ENCODE data around the gene A3GALT2. TPM values are rescaled to one million over a fixed set of nuclear protein-coding genes. Genes with fewer than 3 reads are reported as not detected.
"Not testable (repeated sequence)": the region's sequence is repeated elsewhere in the genome, so short reads cannot be mapped to it uniquely, and the experiment has no call there.

Gene A3GALT2
- total RNA-seq, 1 experiment from 2014 or later: not detected

- Mint-ChIP-seq H3K27me3 (ENCODE audit: insufficient read depth, unreplicated experiment) (no peaks in the 10 kb centered on the region), H3K4me3 (ENCODE audit: unreplicated experiment) (no peak overlapping the region), H3K27ac (ENCODE audit: low read depth, unreplicated experiment) (no peak overlapping the region), H3K4me1 (ENCODE audit: insufficient read depth, unreplicated experiment) (no peaks in the 10 kb centered on the region), H3K36me3 (ENCODE audit: insufficient read depth, unreplicated experiment) (peaks cover 36% of the 10 kb centered on the region), H3K9me3 (ENCODE audit: unreplicated experiment) (no peaks in the 10 kb centered on the region)
- no peak for TF ChIP-seq CTCF (IDR thresholded peaks at IDR 0.05; ENCODE audit: unreplicated experiment)
- intact Hi-C loops (cut with micrococcal nuclease): loop anchor here (1.0 kb wide), 4 partner anchors 73 to 176 kb away; no protein-coding TSS in a partner anchor
- no peak for DNase-seq (ENCODE audit: unreplicated experiment)
- ChIA-PET CTCF (interaction anchor here (0.6 to 11.9 kb wide), 31 partner anchors 8 to 319 kb away, joined by 3 to 180 read pairs (median 6); partner anchors contain the start of gene ZSCAN20), POLR2A (interaction anchor here (0.7 to 2.4 kb wide), 4 partner anchors 34 to 177 kb away, joined by 3 to 9 read pairs (median 5); no protein-coding TSS in a partner anchor)
- BruUV-seq (replicated peaks): no TSS peak
Observed at GRCh38 chr1:33294071-33295010, 26.6 kb downstream of the A3GALT2 start.

- DNase-seq (ENCODE audit: unreplicated experiment): no peak
- ChIA-PET POLR2A (interaction anchor here (0.6 to 1.2 kb wide), 2 partner anchors 31 to 32 kb away, joined by 3 to 4 read pairs; no protein-coding TSS in a partner anchor), CTCF (interaction anchor here (0.6 to 11.9 kb wide), 7 partner anchors 9 to 358 kb away, joined by 3 to 152 read pairs (median 6); partner anchors contain the start of gene ZSCAN20)
- H3K4me3 Mint-ChIP-seq (ENCODE audit: unreplicated experiment): no peak overlapping the region
- peaks cover 26% of the 10 kb centered on the region for H3K36me3 Mint-ChIP-seq (ENCODE audit: insufficient read depth, unreplicated experiment)
- BruUV-seq (replicated peaks): no TSS peak
- intact Hi-C loops (cut with micrococcal nuclease): no loop called here
- TF ChIP-seq CTCF (IDR thresholded peaks at IDR 0.05; ENCODE audit: unreplicated experiment): no peak
- no peak overlapping the region for H3K27ac Mint-ChIP-seq (ENCODE audit: low read depth, unreplicated experiment)
- H3K27me3 Mint-ChIP-seq (ENCODE audit: insufficient read depth, unreplicated experiment): no peaks in the 10 kb centered on the region
- H3K4me1 Mint-ChIP-seq (ENCODE audit: insufficient read depth, unreplicated experiment): no peaks in the 10 kb centered on the region
- H3K9me3 Mint-ChIP-seq (ENCODE audit: unreplicated experiment): no peaks in the 10 kb centered on the region
Observed at GRCh38 chr1:33292726-33293340, 28.1 kb downstream of the A3GALT2 start.

- H3K36me3 Mint-ChIP-seq (ENCODE audit: insufficient read depth, unreplicated experiment): peaks cover 12% of the 10 kb centered on the region
- intact Hi-C loops (cut with micrococcal nuclease); H3K27ac Mint-ChIP-seq (ENCODE audit: low read depth, unreplicated experiment); H3K4me3 Mint-ChIP-seq (ENCODE audit: unreplicated experiment); H3K9me3 Mint-ChIP-seq (ENCODE audit: unreplicated experiment); BruUV-seq (replicated peaks); H3K4me1 Mint-ChIP-seq (ENCODE audit: insufficient read depth, unreplicated experiment); DNase-seq (ENCODE audit: unreplicated experiment); H3K27me3 Mint-ChIP-seq (ENCODE audit: insufficient read depth, unreplicated experiment); POLR2A ChIA-PET: not testable (repeated sequence)
- CTCF ChIA-PET: interaction anchor here (0.7 kb wide), 1 partner anchor 73 kb away, joined by 3 read pairs; no protein-coding TSS in a partner anchor
Observed at GRCh38 chr1:33290615-33291014, 30.3 kb downstream of the A3GALT2 start.

- TF ChIP-seq CTCF (IDR thresholded peaks at IDR 0.05; ENCODE audit: unreplicated experiment): no peak
- no TSS peak for BruUV-seq (replicated peaks)
- CTCF ChIA-PET: no interaction called here
Observed at GRCh38 chr1:33289858-33290154, 31.1 kb downstream of the A3GALT2 start.

More at GRCh38 chr1:33289858-33290154, 31.1 kb downstream of the A3GALT2 start:
- H3K27me3 Mint-ChIP-seq (ENCODE audit: insufficient read depth, unreplicated experiment): no peaks in the 10 kb centered on the region
- POLR2A ChIA-PET: no interaction called here
- no peaks in the 10 kb centered on the region for H3K4me1 Mint-ChIP-seq (ENCODE audit: insufficient read depth, unreplicated experiment)
- no peaks in the 10 kb centered on the region for H3K9me3 Mint-ChIP-seq (ENCODE audit: unreplicated experiment)
- no peak overlapping the region for H3K4me3 Mint-ChIP-seq (ENCODE audit: unreplicated experiment)
- intact Hi-C loops (cut with micrococcal nuclease): no loop called here
- DNase-seq (ENCODE audit: unreplicated experiment): no peak
- H3K27ac Mint-ChIP-seq (ENCODE audit: low read depth, unreplicated experiment): no peak overlapping the region
- peaks cover 6% of the 10 kb centered on the region for H3K36me3 Mint-ChIP-seq (ENCODE audit: insufficient read depth, unreplicated experiment)

Measured in MCF 10A (cell line).